Fibroblast of skin of right biceps (primary cell): ENCODE data around the gene TP73.

ENCODE experiments used
- DNase-seq: peaks from one replicate; pipeline ENCODE4 v3.0.0-alpha.2; 2013

Gene TP73

GRCh38 chr1:3651930-3652547 is at the start of gene TP73:
Gene TP73 (plus strand): TSS chr1:3652516. CDS start chr1:3682366, 29,850 bp downstream.
- no peak for DNase-seq

GRCh38 chr1:3603156-3603555 is 49.2 kb upstream of the TP73 start:
- DNase-seq: no peak

DNA sequence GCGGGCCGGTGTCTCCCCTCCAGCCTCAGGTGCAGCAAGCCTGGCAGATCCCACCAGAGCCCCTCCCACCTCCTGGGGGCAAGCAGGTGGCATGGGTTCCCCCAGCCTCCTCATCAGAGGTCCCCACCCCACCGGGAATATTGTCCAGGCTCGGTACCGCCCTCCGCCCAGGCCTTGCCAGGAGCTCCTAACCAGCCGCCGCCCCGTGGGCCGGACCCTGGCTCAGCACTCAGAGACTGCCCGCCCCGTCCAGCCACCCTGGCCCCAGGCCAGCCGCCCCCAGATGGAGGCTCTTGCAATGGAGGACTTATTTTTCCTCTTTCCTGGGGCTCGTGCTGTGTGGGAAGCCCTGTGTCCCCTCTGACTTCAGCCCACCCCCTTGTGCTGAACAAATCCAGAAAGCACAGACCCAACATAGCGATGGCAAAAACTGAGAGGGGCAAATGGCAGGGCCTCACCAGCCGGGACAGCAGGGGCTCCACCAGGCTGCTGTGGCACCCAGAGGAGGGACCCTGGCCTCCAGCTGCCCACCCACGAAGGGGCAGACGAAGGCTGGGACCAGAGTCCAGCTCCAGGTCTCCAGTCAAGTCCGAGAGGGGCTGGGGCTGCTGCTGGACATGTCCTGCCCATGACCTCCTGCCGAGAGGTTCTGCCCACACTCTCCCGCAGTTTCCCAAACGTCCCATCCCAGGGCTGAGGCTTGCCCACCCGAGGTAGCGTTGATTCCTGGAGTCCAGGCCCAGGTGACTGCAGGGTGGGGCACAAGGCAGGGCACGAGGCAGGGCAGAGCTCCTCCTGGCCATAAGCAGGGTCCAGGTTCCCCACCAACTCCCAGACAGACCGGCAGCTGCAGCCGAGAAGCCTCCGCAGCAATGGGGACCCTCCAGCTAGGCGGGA is 48.5 kb upstream of the TP73 start:
- DNase-seq: no peak

DNA sequence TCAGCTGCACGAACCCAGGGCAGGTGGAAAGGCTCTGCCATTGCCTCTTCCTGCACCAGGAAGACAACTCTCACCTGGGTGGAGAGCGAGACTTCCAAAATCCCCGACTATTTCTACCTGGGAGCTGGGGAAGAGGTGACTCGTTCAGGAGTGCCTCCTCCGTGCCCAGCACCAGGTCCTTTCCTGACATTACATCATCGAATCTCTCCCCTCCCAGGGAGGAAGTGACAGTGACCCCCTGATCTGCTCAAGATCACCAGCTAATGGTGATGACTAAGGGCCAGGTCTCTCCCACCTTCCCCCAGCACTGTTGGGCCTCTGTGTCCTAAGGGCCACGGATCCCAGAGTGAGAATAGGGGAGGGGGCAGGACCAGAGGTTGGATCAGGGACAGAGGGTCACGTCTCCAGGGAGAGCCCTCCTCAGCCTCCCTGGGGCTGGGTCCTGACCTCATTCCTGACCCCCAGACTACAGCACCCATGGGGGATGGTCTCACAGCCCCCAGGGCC is 47.8 kb upstream of the TP73 start:
- DNase-seq: no peak

DNA sequence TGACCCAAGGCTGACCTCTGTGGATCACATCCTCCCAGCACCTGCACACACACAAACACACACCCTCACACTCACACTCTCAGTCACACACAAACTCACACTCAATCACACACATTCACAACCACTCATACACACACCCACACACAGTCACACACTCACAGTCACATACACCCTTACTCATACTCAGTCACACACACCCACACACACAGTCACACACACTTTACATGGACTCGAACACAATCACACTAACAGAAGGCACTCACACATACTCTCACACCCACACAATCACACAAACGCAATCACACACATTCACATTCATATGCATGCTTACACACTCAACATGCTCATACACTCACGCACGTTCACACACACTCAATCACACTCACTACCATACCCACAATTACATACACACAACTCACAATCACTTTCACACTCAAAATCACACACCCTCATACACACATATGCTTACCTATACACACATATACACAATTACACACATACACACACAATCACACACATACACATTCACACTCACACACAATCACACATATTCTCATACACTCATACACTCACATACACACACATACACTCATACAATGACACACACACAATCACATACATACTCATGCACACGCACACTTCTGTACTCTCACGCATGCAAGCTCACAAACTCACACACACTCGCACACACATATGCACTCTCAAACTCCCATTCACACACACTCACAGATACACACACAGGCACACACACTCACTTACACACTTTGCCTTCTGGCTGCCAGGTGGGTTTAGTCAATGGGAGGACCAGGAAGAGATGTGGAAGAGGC is 47.1 kb upstream of the TP73 start:
- DNase-seq: no peak

- no peak for DNase-seq
Observed at GRCh38 chr1:3606779-3607702, 45.3 kb upstream of the TP73 start.

DNA sequence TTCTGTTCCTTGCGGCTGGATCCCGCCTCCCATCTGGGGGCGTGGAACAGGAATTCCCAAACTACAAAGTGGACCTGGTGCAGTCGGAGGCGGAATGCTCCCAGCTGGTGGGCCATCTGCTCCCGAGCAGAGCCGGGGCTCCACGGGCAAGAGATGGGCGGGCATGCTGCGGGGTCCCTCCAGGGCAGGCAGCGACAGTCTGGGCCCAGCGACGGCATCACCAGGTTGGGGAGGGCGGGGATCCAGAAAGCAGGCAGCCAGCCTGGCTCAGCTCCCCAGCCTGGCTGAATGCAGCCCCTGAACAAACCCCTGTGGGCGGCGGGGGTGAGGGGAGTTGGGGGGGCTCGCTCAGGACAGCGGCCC is 44.6 kb upstream of the TP73 start:
- DNase-seq: no peak

GRCh38 chr1:3608154-3608553 is 44.2 kb upstream of the TP73 start:
- DNase-seq: no peak

DNA sequence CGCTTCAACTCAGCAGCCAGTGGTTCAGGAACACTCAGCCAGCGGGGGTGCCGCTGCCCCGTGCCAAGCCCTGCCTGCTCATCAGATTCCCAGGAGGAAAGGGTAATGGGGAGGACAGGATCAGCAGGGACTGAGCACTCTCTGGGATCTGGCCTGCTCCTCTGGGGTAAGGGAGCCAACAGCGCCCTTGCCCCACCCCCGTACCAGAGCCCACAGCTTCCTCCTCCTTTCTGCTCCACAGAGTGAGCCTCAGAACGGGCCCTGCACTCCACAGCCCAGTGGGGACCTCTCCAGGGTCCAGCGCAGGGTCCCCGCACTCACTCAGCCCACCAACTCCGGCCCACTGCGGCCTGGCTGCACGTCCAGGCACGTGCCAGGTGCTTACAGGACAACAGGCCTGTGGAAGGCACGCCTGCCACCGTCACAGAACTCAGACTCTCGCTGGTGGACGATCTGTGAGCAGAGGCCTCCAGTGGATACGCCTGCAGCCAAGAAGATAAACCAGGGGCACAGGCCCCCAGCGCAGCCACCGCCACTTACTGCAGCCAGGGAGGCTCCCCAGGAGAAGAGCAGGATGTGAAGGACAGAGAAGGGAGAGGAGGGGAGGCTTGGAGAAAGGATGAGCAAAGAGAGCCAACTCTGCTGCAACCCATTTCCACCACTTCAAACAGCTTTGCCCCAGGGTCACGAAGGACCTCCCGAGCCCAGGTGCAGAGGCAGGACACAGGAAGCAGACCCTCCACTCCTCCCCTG is 43.1 kb upstream of the TP73 start:
- no peak for DNase-seq

GRCh38 chr1:3609769-3610526 is 42.4 kb upstream of the TP73 start:
- DNase-seq: no peak

GRCh38 chr1:3610527-3611169 is 41.7 kb upstream of the TP73 start:
- peak; percentile 35 for DNase-seq

DNA sequence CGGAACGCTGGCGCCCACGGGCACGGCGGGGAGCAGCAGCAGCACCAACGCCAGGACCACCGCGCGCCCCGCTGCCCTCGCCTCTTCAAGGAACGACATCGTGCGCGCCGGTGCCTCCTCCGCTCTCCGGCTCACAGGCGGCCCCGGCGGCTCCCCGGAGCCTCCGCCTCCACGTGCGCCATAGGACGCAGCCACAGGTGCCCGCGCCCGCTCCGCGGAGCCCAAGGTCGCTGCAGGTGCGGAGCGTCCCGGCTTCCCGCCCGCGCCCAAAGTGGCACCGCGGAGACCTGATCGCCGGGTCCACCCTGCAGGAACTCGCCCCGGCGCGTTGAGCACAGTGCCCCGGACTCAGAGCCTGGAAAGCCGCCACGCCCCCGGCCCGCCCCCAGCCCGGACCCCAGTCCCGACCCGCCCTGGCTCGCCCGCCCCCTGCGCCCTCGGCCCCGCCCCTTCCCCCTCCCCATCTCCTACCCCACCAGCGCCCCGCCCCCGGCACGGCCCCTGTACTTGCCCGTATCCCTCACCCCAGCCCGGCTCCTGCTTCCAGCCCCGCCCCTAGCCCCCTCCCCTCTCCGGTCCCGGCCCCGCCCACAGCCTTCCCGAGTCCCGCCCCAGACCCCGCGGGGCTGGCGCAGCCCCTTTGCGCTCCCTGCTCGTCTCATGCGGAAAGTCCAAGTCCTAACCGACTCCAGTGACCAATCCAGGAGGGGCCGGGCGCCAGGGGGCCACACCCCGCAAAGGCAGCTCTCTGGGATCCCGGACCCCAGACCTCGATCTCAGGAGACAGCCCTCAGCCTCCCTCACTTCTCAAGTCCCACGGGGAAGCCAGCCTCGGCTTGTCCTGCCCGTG is 40.9 kb upstream of the TP73 start, which contains the start of gene MEGF6:
TSS of gene MEGF6 (minus strand) at position 339 of the 850 bp plus-strand sequence. CDS start at position 99, 240 bp downstream.
- peak; percentile 43 for DNase-seq

- DNase-seq: no peak
Observed at GRCh38 chr1:3612123-3612522, 40.2 kb upstream of the TP73 start.

- DNase-seq: no peak
Observed at GRCh38 chr1:3614755-3615742, 37.3 kb upstream of the TP73 start.

GRCh38 chr1:3616861-3617260 is 35.5 kb upstream of the TP73 start:
- no peak for DNase-seq

GRCh38 chr1:3617806-3618345 is 34.4 kb upstream of the TP73 start:
- DNase-seq: no peak

DNA sequence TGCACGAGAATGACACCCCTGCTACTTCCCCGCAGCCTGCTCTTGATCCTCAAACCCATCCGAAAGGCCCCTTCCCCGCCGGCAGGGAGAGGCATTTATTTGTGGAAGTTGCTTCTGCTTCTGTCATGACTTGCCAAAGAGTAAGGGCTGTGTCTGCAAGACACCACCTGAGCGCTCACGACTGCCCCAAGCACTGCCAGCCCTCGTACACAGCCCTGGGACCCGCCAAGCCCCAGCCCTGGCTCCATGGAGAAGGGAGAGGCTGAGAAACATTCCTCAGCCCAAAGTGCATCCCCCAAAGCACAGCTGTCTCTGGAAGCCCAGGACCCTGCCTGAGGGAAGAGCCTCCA is 33.8 kb upstream of the TP73 start:
- no peak for DNase-seq
